H9 (cell line): Measurements from ENCODE around the gene ELF1. TPM values are rescaled to one million over a fixed set of nuclear protein-coding genes. Genes with fewer than 3 reads are reported as not detected.

Experiments
- DNase-seq: peaks from one replicate; pipeline ENCODE4 v3.0.0-alpha.2; 2017
- H2AFZ ChIP-seq: one replicate; pipeline ENCODE4 v1.6.1; 2013; ENCODE audit warnings: mild to moderate bottlenecking, low read length, control low read depth, moderate library complexity
- H2AK5ac ChIP-seq: 2 replicates; pipeline ENCODE4 v1.6.1; 2013; ENCODE audit warnings: low read length, control low read depth, mixed read lengths; ENCODE audit not compliant: insufficient read length
- H2BK120ac ChIP-seq: one replicate; pipeline ENCODE4 v1.6.1; 2013; ENCODE audit warnings: low read depth, mild to moderate bottlenecking, low read length, control low read depth, inconsistent platforms; ENCODE audit not compliant: poor library complexity, severe bottlenecking
- H2BK12ac ChIP-seq: 2 replicates; pipeline ENCODE4 v1.6.1; 2013; ENCODE audit warnings: low read length, control low read depth, mixed read lengths, low read depth; ENCODE audit not compliant: insufficient read length
- H2BK15ac ChIP-seq: 2 replicates; pipeline ENCODE4 v1.6.1; 2013; ENCODE audit warnings: low read depth, low read length, control low read depth
- H2BK20ac ChIP-seq: one replicate; pipeline ENCODE4 v1.6.1; 2013; ENCODE audit warnings: low read depth, mild to moderate bottlenecking, low read length, control low read depth, inconsistent platforms; ENCODE audit not compliant: poor library complexity, severe bottlenecking
- H2BK5ac ChIP-seq: 2 replicates; pipeline ENCODE4 v1.6.1; 2013; ENCODE audit warnings: low read length, control low read depth, mixed read lengths; ENCODE audit not compliant: insufficient read length
- H3K14ac ChIP-seq: 2 replicates; pipeline ENCODE4 v1.6.1; 2013; ENCODE audit warnings: low read length, control low read depth; ENCODE audit not compliant: insufficient read depth
- H3K18ac ChIP-seq: 2 replicates; pipeline ENCODE4 v1.6.1; 2013; ENCODE audit warnings: low read depth, mild to moderate bottlenecking, mixed read lengths, low read length, control low read depth; ENCODE audit not compliant: insufficient read length
- H3K23ac ChIP-seq: 2 replicates; pipeline ENCODE4 v1.6.1; 2013; ENCODE audit warnings: low read length, control low read depth, mixed read lengths, low read depth; ENCODE audit not compliant: insufficient read length
- H3K23me2 ChIP-seq: 2 replicates; pipeline ENCODE4 v1.6.1; 2013; ENCODE audit warnings: low read depth, mild to moderate bottlenecking, mixed read lengths, low read length, control low read depth; ENCODE audit not compliant: insufficient read length, poor library complexity, severe bottlenecking
- H3K27ac ChIP-seq: 2 replicates; pipeline ENCODE4 v1.5.1; 2013; ENCODE audit warnings: low read length, control low read depth, mixed read lengths, low read depth; ENCODE audit not compliant: insufficient read length
- H3K27me3 ChIP-seq: 2 replicates; pipeline ENCODE4 v1.6.1; 2013; ENCODE audit warnings: low read length, control low read depth, inconsistent platforms; ENCODE audit not compliant: insufficient read depth
- H3K4ac ChIP-seq: 2 replicates; pipeline ENCODE4 v1.6.1; 2013; ENCODE audit warnings: low read depth, mild to moderate bottlenecking, control low read depth, inconsistent platforms, low read length, moderate library complexity
- H3K4me1 ChIP-seq: 2 replicates; pipeline ENCODE4 v1.6.1; 2013; ENCODE audit warnings: low read length, control low read depth, inconsistent platforms; ENCODE audit not compliant: insufficient read depth
- H3K4me2 ChIP-seq: 2 replicates; pipeline ENCODE4 v1.6.1; 2013; ENCODE audit warnings: low read length, control low read depth, mixed read lengths; ENCODE audit not compliant: insufficient read length, insufficient read depth
- H3K56ac ChIP-seq: 2 replicates; pipeline ENCODE4 v1.6.1; 2013; ENCODE audit warnings: low read depth, mild to moderate bottlenecking, mixed read lengths, low read length, control low read depth; ENCODE audit not compliant: insufficient read length
- H3K79me1 ChIP-seq: 2 replicates; pipeline ENCODE4 v1.6.1; 2013; ENCODE audit warnings: low read depth, mild to moderate bottlenecking, moderate library complexity, low read length, control low read depth, inconsistent platforms; ENCODE audit not compliant: insufficient read depth, poor library complexity, severe bottlenecking
- H3K79me2 ChIP-seq: 2 replicates; pipeline ENCODE4 v1.6.1; 2013; ENCODE audit warnings: low read length, control low read depth, inconsistent platforms; ENCODE audit not compliant: insufficient read depth
- H3K9ac ChIP-seq: 2 replicates; pipeline ENCODE4 v1.6.1; 2013; ENCODE audit warnings: low read length, control low read depth, mixed read lengths; ENCODE audit not compliant: insufficient read length; ENCODE audit errors: extremely low read depth
- H3K9me3 ChIP-seq: one replicate; pipeline ENCODE4 v1.6.1; 2013; ENCODE audit warnings: low read depth, low read length, inconsistent platforms; ENCODE audit not compliant: control insufficient read depth
- H3T11ph ChIP-seq: one replicate; pipeline ENCODE4 v1.6.1; 2013; ENCODE audit warnings: mild to moderate bottlenecking, low read length, control low read depth, inconsistent platforms
- H4K20me1 ChIP-seq: one replicate; pipeline ENCODE4 v1.6.1; 2013; ENCODE audit not compliant: control insufficient read depth, insufficient read length, insufficient read depth
- H4K5ac ChIP-seq: 2 replicates; pipeline ENCODE4 v1.6.1; 2013; ENCODE audit warnings: low read depth, mild to moderate bottlenecking, mixed read lengths, low read length, control low read depth; ENCODE audit not compliant: insufficient read length
- H4K8ac ChIP-seq: replicated peaks from 2 replicates; pipeline ENCODE4 v1.6.1; 2013; ENCODE audit warnings: low read length, control low read depth, mixed read lengths, low read depth; ENCODE audit not compliant: insufficient read length
- H4K91ac ChIP-seq: 2 replicates; pipeline ENCODE4 v1.6.1; 2013; ENCODE audit warnings: low read depth, mild to moderate bottlenecking, moderate library complexity, mixed read lengths, low read length, control low read depth; ENCODE audit not compliant: insufficient read length
- H3K27ac Mint-ChIP-seq, 3 experiments: 2 replicates in 2 of 3; 3 replicates in 1 of 3; pipeline ENCODE4 v1.8.0; 2020 to 2021; ENCODE audit warnings: mixed read lengths in 3 of 3, mild to moderate bottlenecking in 1 of 3, moderate library complexity in 1 of 3
- H3K27me3 Mint-ChIP-seq: 2 replicates; pipeline ENCODE4 v1.8.0; 2021; ENCODE audit warnings: low read depth, mild to moderate bottlenecking, moderate library complexity, mixed read lengths
- H3K36me3 Mint-ChIP-seq, 3 experiments: 2 replicates in 2 of 3; 3 replicates in 1 of 3; pipeline ENCODE4 v1.8.0; 2020 to 2021; ENCODE audit warnings: low read depth in 3 of 3, mixed read lengths in 3 of 3; ENCODE audit not compliant: insufficient read depth in 1 of 3
- H3K4me1 Mint-ChIP-seq, 2 experiments: 2 replicates each; pipeline ENCODE4 v1.8.0; 2020; ENCODE audit warnings: mixed read lengths in 2 of 2
- H3K4me3 Mint-ChIP-seq, 2 experiments: 2 replicates in 1 of 2; 3 replicates in 1 of 2; pipeline ENCODE4 v1.8.0; 2020 to 2021; ENCODE audit warnings: mild to moderate bottlenecking in 2 of 2, mixed read lengths in 2 of 2, moderate library complexity in 1 of 2
- H3K9me3 Mint-ChIP-seq, 2 experiments: 2 replicates in 1 of 2; 3 replicates in 1 of 2; pipeline ENCODE4 v1.8.0; 2020; ENCODE audit warnings: mild to moderate bottlenecking in 2 of 2, mixed read lengths in 2 of 2, moderate library complexity in 1 of 2
- WGBS: extraction: QIAGEN DNeasy Blood & Tissue Kit; methylation state at CpG from one replicate; pipeline ENCODE4 v1.1.7; 2013; ENCODE audit warnings: missing lambda C conversion rate, low lambda C conversion rate, mixed read lengths; ENCODE audit not compliant: insufficient read length; ENCODE audit errors: extremely low coverage; 5-methylcytosine and 5-hydroxymethylcytosine counted together
- total RNA-seq: library from RNA; stranded (reverse); gene quantifications from 2 replicates; pipeline ENCODE4 v1.2.1, GENCODE V29; 2021
- TF ChIP-seq, protein P1 (sequence below): fragments of 200-600 bp; sonication (generic); conservative IDR thresholded peaks from 3 replicates; pipeline ENCODE4 v1.8.0; 2021; ENCODE audit warnings: antibody characterized with exemption, mild to moderate bottlenecking

ELF1 gene
- total RNA-seq, 1 experiment from 2014 or later = 15.5 TPM

DNA sequence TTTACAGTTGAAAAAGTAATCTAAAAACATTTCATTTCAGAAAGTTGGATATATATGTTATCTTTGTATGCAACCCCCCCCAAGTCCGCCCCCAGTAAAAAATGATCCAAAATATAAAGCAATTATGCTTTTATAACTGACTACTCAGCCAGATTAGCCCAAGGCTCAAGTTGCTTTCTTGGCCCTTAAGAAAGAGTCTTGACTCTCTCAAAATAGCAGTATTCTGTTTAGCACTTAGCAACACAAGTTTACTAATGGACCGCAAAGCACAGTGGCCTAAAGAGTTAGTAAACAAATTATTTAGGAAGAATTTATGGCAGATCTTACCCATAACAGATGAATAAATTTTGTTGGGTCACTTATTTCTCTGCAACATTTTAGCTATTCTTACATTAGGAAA, 86.9 kb downstream of the ELF1 start:
- H3K4me3 Mint-ChIP-seq = no peak overlapping the region
- Histone ChIP-seq H3K27me3 (no peaks in the 10 kb centered on the region), H3T11ph (no peak overlapping the region), H2BK12ac (no peak overlapping the region), H3K23ac (no peak overlapping the region), H3K14ac (no peak overlapping the region), H3K4ac (no peak overlapping the region), H3K27ac (no peak overlapping the region), H3K9ac (no peak overlapping the region), H3K4me1 (no peaks in the 10 kb centered on the region; the same call in 1 of the 2 replicates), H2AK5ac (no peak overlapping the region), H2BK20ac (no peak overlapping the region), H3K23me2 (no peaks in the 10 kb centered on the region), H2AFZ (no peak overlapping the region), H2BK120ac (no peak overlapping the region), H3K9me3 (no peaks in the 10 kb centered on the region), H4K20me1 (no peaks in the 10 kb centered on the region), H4K5ac (no peak overlapping the region), H3K56ac (no peak overlapping the region), H3K4me2 (no peak overlapping the region), H3K79me2 (no peaks in the 10 kb centered on the region), H4K91ac (no peak overlapping the region), H4K8ac (no peak overlapping the region), H3K18ac (no peak overlapping the region), H2BK5ac (no peak overlapping the region), H2BK15ac (no peak overlapping the region), H3K79me1 (no peaks in the 10 kb centered on the region)
- H3K4me1 Mint-ChIP-seq = peaks cover 13 to 14% of the 10 kb centered on the region in 2 experiments
- peaks cover 0 to 5% (median 0%) of the 10 kb centered on the region in 3 experiments; a peak in 1 of 7 replicates for H3K36me3 Mint-ChIP-seq
- no peaks in the 10 kb centered on the region for H3K27me3 Mint-ChIP-seq
- no CpG with 5 or more reads among the region's 2 CpGs for WGBS
- H3K9me3 Mint-ChIP-seq = no peaks in the 10 kb centered on the region
- TF ChIP-seq, protein P1, sequence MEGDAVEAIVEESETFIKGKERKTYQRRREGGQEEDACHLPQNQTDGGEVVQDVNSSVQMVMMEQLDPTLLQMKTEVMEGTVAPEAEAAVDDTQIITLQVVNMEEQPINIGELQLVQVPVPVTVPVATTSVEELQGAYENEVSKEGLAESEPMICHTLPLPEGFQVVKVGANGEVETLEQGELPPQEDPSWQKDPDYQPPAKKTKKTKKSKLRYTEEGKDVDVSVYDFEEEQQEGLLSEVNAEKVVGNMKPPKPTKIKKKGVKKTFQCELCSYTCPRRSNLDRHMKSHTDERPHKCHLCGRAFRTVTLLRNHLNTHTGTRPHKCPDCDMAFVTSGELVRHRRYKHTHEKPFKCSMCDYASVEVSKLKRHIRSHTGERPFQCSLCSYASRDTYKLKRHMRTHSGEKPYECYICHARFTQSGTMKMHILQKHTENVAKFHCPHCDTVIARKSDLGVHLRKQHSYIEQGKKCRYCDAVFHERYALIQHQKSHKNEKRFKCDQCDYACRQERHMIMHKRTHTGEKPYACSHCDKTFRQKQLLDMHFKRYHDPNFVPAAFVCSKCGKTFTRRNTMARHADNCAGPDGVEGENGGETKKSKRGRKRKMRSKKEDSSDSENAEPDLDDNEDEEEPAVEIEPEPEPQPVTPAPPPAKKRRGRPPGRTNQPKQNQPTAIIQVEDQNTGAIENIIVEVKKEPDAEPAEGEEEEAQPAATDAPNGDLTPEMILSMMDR = no peak
- no peak overlapping the region for H3K27ac Mint-ChIP-seq
- DNase-seq = no peak
